GM12892 (cell line): Measurements from ENCODE around the gene ASMTL.

Source experiments
- POLR2A ChIP-seq: IDR thresholded peaks from 2 replicates; pipeline ENCODE4 v1.6.1; 2011; ENCODE audit warnings: low read depth, low read length, control low read depth
- TAF1 ChIP-seq: IDR thresholded peaks from 2 replicates; pipeline ENCODE4 v1.6.1; 2011; ENCODE audit warnings: low read depth, mild to moderate bottlenecking, control low read depth, low read length, borderline replicate concordance

- TF ChIP-seq TAF1 (no peak), POLR2A (peak; percentile 73)
Measured at GRCh38 chrX:1384658-1385252, 68.0 kb downstream of the ASMTL start.
